HepG2 (cell line): Measurements from ENCODE around the gene PKDREJ. TPM values are rescaled to one million over a fixed set of nuclear protein-coding genes. Genes with fewer than 3 reads are reported as not detected.

Source experiments
- ATAC-seq: fragments of 200-7000 bp; cut with Tn5 transposase; 3 replicates; pipeline ENCODE4 v1.9.1; 2020; ENCODE audit warnings: mild to moderate bottlenecking, moderate library complexity
- Bru-seq: library from RNA; stranded (reverse); fragments of 400-500 nt; gene quantifications from one replicate; lab custom pipeline; 2021; lab: Mats Ljungman, UMichigan
- BruChase-seq, 2 experiments: library from RNA; stranded (reverse); fragments of 400-500 nt; gene quantifications; one replicate each; lab custom pipeline; 2021; lab: Mats Ljungman, UMichigan
- BruUV-seq: library from RNA; stranded (reverse); fragments of 400-500 nt; replicated peaks from 2 replicates; lab custom pipeline; 2021; lab: Mats Ljungman, UMichigan
- CTCF ChIA-PET: fragments of 300-600 bp; formaldehyde crosslinking; extraction: SDS; loops from one replicate; lab custom pipeline; 2021; ENCODE audit warnings: low total read pairs, inconsistent platforms, low intra/inter-chr PET ratio; lab: Yijun Ruan, JAX
- POLR2A ChIA-PET: fragments of 350-600 bp; sonication (Branson Sonifier 250); formaldehyde crosslinking; loops from one replicate; lab custom pipeline; 2020; ENCODE audit warnings: antibody characterized with exemption, inconsistent platforms; lab: Yijun Ruan, JAX
- DNase-seq: peaks from one replicate; pipeline ENCODE4 v3.0.0-alpha.2; 2015; ENCODE audit warnings: low spot score
- FAIRE-seq: peaks from 3 replicates; lab custom pipeline; 2011; peaks lifted over from hg19 to GRCh38; lab: Jason Lieb, UNC
- H2AFZ ChIP-seq: one replicate; pipeline ENCODE4 v1.6.1; 2011; ENCODE audit warnings: low read length, inconsistent platforms
- H3K27ac ChIP-seq: fragments of 300-600 bp; 3 replicates; pipeline ENCODE4 v1.8.0; 2011; ENCODE audit warnings: mixed run types, mild to moderate bottlenecking, mixed read lengths, low read length, inconsistent platforms; ENCODE audit not compliant: insufficient read depth; ENCODE audit errors: extremely low read length
- H3K27me3 ChIP-seq, 2 experiments: fragments of 200-600 bp in 1 of 2; 2 replicates in 1 of 2; 3 replicates in 1 of 2; pipeline versions ENCODE4 v1.6.0 to v1.8.0; 2011; ENCODE audit warnings: low read length in 2 of 2, mild to moderate bottlenecking in 2 of 2, moderate library complexity in 2 of 2, inconsistent platforms in 1 of 2; ENCODE audit not compliant: insufficient read depth in 2 of 2, control insufficient read depth in 1 of 2
- H3K36me3 ChIP-seq, 2 experiments: fragments of 200-600 bp in 1 of 2; replicated peaks in 1 of 2; 2 replicates in 1 of 2; 3 replicates in 1 of 2; pipeline versions ENCODE4 v1.5.1 to v1.8.0; 2011; ENCODE audit warnings: low read length in 2 of 2, inconsistent platforms in 1 of 2; ENCODE audit not compliant: insufficient read depth in 2 of 2, control insufficient read depth in 1 of 2
- H3K4me1 ChIP-seq: 2 replicates; pipeline ENCODE4 v1.5.1; 2012; ENCODE audit warnings: low read length, inconsistent platforms; ENCODE audit not compliant: insufficient read depth
- H3K4me2 ChIP-seq: 2 replicates; pipeline ENCODE4 v1.6.0; 2011; ENCODE audit warnings: low read depth, low read length, inconsistent platforms
- H3K4me3 ChIP-seq, 3 experiments: fragments of 200-600 bp in 1 of 3; sonication (generic), shearing (Covaris generic) in 1 of 3; replicated peaks in 1 of 3; 2 replicates each; pipeline ENCODE4 v1.5.1; 2011 to 2016; ENCODE audit warnings: low read length in 3 of 3, inconsistent platforms in 2 of 3, low read depth in 2 of 3, mild to moderate bottlenecking in 2 of 3, control low read depth in 1 of 3, mixed read lengths in 1 of 3; ENCODE audit not compliant: insufficient read depth in 1 of 3
- H3K79me2 ChIP-seq: one replicate; pipeline ENCODE4 v1.6.1; 2011; ENCODE audit warnings: low read length, inconsistent platforms; ENCODE audit not compliant: insufficient read depth
- H3K9ac ChIP-seq: 2 replicates; pipeline ENCODE4 v1.6.0; 2011; ENCODE audit warnings: mild to moderate bottlenecking, low read depth, low read length, inconsistent platforms; ENCODE audit not compliant: insufficient read depth
- H3K9me3 ChIP-seq: 2 replicates; pipeline ENCODE4 v1.5.1; 2012; ENCODE audit warnings: mild to moderate bottlenecking, low read length
- H4K20me1 ChIP-seq: 2 replicates; pipeline ENCODE4 v1.6.0; 2011; ENCODE audit warnings: inconsistent platforms, mild to moderate bottlenecking, low read length, moderate library complexity; ENCODE audit not compliant: insufficient read depth
- ADNP ChIP-seq: sonication (generic); formaldehyde crosslinking; IDR thresholded peaks from 2 replicates; pipeline ENCODE4 v1.4.0; 2020; ENCODE audit warnings: missing genetic modification reagents
- ARHGAP35 ChIP-seq: sonication (generic); formaldehyde crosslinking; IDR thresholded peaks from 2 replicates; pipeline ENCODE4 v1.9.0; 2022; ENCODE audit warnings: mild to moderate bottlenecking, inconsistent platforms, moderate library complexity, missing genetic modification reagents, borderline replicate concordance
- SP1 ChIP-seq, 2 experiments: fragments of 450-650 bp in 1 of 2; sonication (generic) in 1 of 2; formaldehyde crosslinking in 1 of 2; IDR thresholded peaks; 2 replicates each; pipeline versions ENCODE4 v1.4.0 to v1.6.1; 2016 to 2020; ENCODE audit warnings: missing genetic modification reagents in 1 of 2
- TAF1 ChIP-seq: sonication (generic); formaldehyde crosslinking; IDR thresholded peaks from 2 replicates; pipeline ENCODE4 v1.4.0; 2020; ENCODE audit warnings: missing genetic modification reagents
- TAF15 ChIP-seq: fragments of 200-400 bp; formaldehyde crosslinking; IDR thresholded peaks from one replicate; pipeline ENCODE4 v1.6.1; 2018; ENCODE audit warnings: mild to moderate bottlenecking, low read depth, low read length; ENCODE audit not compliant: poor library complexity, severe bottlenecking
- ZFP1 ChIP-seq: IDR thresholded peaks from 2 replicates; pipeline ENCODE4 v1.6.1; 2016
- ZNF326 ChIP-seq: sonication (generic); formaldehyde crosslinking; IDR thresholded peaks from 2 replicates; pipeline ENCODE4 v1.4.0; 2020; ENCODE audit warnings: missing genetic modification reagents, borderline replicate concordance
- ZNF672 ChIP-seq: sonication (generic); formaldehyde crosslinking; IDR thresholded peaks from 2 replicates; pipeline ENCODE4 v1.8.1; 2022; ENCODE audit warnings: missing genetic modification reagents
- ZNF83 ChIP-seq: sonication (generic); formaldehyde crosslinking; IDR thresholded peaks from 2 replicates; pipeline ENCODE4 v1.4.0; 2020; ENCODE audit warnings: missing genetic modification reagents, mild to moderate bottlenecking, borderline replicate concordance
- WGBS: methylation state at CpG from one replicate; pipeline ENCODE4 v1.1.6; 2017; ENCODE audit warnings: low lambda C conversion rate; 5-methylcytosine and 5-hydroxymethylcytosine counted together
- in situ Hi-C: cut with HindIII; loops from 2 replicates; pipeline ENCODE4 v1.10.0; 2017; ENCODE audit warnings: low pct_unique_long_range_greater_than_20kb; ENCODE audit not compliant: extremely low pct_ligation_motif_present
- intact Hi-C: fragments of 100-400 bp; cut with micrococcal nuclease; formaldehyde crosslinking; loops from one replicate; pipeline ENCODE4 v1.10.0; 2022; ENCODE audit not compliant: unreplicated experiment
- long read RNA-seq, 2 experiments: library from RNA in 1 of 2; library from polyadenylated mRNA in 1 of 2; stranded (forward) in 1 of 2; unstranded in 1 of 2; transcript quantifications; one replicate each; pipeline ENCODE4 v2.0.0, GENCODE V29; 2019 to 2022
- polyA minus RNA-seq, 3 experiments: library from RNA; depleted of rRNA, polyadenylated mRNA; stranded (reverse); fragments of >200 nt; gene quantifications; 2 replicates each; pipeline ENCODE4 v1.2.3, GENCODE V29; 2011; ENCODE audit warnings: low replicate concordance in 1 of 3
- polyA plus RNA-seq, 8 experiments: library from polyadenylated mRNA; depleted of rRNA in 3 of 8; stranded (reverse) in 7 of 8; unstranded in 1 of 8; fragments of >200 nt; fragmentation: Illumina TruSeq in 4 of 8; extraction: Trizol in 4 of 8; gene quantifications; 2 replicates each; pipeline versions ENCODE4 v1.2.1 to v1.2.3, GENCODE V29; 2011 to 2016; ENCODE audit warnings: low read depth in 4 of 8, missing spikeins in 1 of 8, mixed read lengths in 1 of 8; ENCODE audit not compliant: insufficient read depth in 1 of 8
- total RNA-seq, 5 experiments: library from RNA; depleted of rRNA; stranded (reverse); fragments of >200 nt; fragmentation: Illumina TruSeq; extraction: Trizol; gene quantifications; 2 replicates each; pipeline ENCODE4 v1.2.3, GENCODE V29; 2016; ENCODE audit warnings: low read depth in 1 of 5
- TF ChIP-seq, protein P1 (sequence below): sonication (generic); formaldehyde crosslinking; conservative IDR thresholded peaks from 2 replicates; pipeline ENCODE4 v1.4.0; 2020; ENCODE audit warnings: mild to moderate bottlenecking, missing genetic modification reagents, moderate library complexity
- TF ChIP-seq, protein P2 (sequence below): IDR thresholded peaks from 2 replicates; pipeline ENCODE4 v1.6.1; 2016; ENCODE audit warnings: control low read depth

PKDREJ gene, protein sequence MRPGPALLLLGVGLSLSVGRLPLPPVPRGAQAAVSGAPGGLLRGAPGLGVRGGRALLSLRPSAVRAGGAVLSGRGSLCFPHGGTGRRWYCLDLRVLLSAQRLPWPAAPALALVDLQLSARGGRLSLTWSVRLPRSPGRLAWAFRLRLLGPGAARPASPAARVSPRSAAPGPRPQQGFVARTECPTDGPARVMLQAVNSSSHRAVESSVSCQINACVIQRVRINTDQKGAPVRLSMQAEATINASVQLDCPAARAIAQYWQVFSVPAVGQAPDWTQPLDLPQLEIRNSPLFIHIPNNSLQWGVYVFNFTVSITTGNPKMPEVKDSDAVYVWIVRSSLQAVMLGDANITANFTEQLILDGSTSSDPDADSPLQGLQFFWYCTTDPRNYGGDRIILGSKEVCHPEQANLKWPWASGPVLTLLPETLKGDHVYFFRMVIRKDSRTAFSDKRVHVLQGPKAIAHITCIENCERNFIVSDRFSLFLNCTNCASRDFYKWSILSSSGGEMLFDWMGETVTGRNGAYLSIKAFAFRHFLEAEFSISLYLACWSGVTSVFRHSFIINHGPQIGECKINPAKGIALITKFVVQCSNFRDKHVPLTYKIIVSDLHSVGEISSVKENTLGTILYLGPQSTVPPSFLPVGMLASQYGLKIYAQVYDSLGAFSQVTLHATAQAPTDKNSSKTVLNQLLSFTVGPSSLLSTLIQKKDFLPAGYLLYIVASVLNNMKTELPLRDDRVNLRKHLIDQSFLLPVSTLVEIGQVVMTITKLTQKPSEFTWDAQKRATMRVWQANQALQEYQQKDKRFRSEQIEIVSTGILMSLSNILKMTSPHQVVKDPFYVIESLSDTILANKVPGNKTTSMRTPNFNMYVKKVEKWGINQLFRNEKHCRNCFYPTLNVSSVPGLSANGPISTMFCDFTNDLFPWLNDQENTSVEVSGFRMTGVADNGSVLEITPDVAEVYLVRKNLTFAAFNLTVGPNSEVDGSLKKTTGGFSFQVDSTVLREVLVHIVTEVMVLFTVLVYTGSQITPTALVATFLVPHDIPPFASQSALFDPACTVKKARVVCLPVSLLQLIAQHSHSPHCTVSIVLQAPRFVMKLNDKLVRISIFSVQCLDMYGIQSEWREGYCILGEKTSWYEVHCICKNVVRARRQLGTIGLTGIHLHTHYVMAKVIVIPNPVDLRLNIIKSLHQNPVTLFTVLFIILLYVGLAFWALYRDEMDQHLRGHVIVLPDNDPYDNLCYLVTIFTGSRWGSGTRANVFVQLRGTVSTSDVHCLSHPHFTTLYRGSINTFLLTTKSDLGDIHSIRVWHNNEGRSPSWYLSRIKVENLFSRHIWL (N-terminal part only)
- total RNA-seq (2016; rRNA removed; fragmentation: Illumina TruSeq; extraction: Trizol) (not detected in 2 replicates), polyA plus RNA-seq (2011; rRNA removed) (0.01 TPM in 1 of 2 replicates, not detected in the other), polyA minus RNA-seq (2011; rRNA and poly(A)+ RNA removed; ENCODE audit: low replicate concordance) (not detected in 2 replicates), Bru-seq, nascent RNA (percentile 20 among the genes with signal in this experiment), BruChase-seq, experiment 1, labeled RNA remaining after a 6-hour chase (percentile 22 among the genes with signal in this experiment), BruChase-seq, experiment 2, labeled RNA remaining after a 2-hour chase (percentile 18 among the genes with signal in this experiment)
- total RNA-seq (2016; cell fraction: cytosol; rRNA removed; fragmentation: Illumina TruSeq; extraction: Trizol; ENCODE audit: low read depth) = not detected in 2 replicates
- total RNA-seq (2016; cell fraction: insoluble cytoplasmic fraction; rRNA removed; fragmentation: Illumina TruSeq; extraction: Trizol) = not detected in 2 replicates
- total RNA-seq (2016; cell fraction: membrane; rRNA removed; fragmentation: Illumina TruSeq; extraction: Trizol) = not detected in 2 replicates
- total RNA-seq (2016; cell fraction: nucleus; rRNA removed; fragmentation: Illumina TruSeq; extraction: Trizol) = not detected in 2 replicates
- 0.01 TPM in 1 of 2 replicates, not detected in the other for polyA plus RNA-seq (2011; cell fraction: cytosol; rRNA removed)
- polyA plus RNA-seq (2011; cell fraction: nucleus; rRNA removed) = 0.02 TPM in 1 of 2 replicates, not detected in the other
- 0.27 and 0.29 TPM in 2 replicates for polyA plus RNA-seq (2012)
- not detected in 2 replicates for polyA plus RNA-seq (2016; cell fraction: cytosol; fragmentation: Illumina TruSeq; extraction: Trizol; ENCODE audit: low read depth)
- polyA plus RNA-seq (2016; cell fraction: insoluble cytoplasmic fraction; fragmentation: Illumina TruSeq; extraction: Trizol; ENCODE audit: low read depth) = not detected in 2 replicates
- not detected in 2 replicates for polyA plus RNA-seq (2016; cell fraction: membrane; fragmentation: Illumina TruSeq; extraction: Trizol; ENCODE audit: low read depth)
- polyA plus RNA-seq (2016; cell fraction: nucleus; fragmentation: Illumina TruSeq; extraction: Trizol; ENCODE audit: insufficient read depth, low read depth) = not detected in 2 replicates
- polyA minus RNA-seq (2011; cell fraction: cytosol; rRNA and poly(A)+ RNA removed) = not detected in 2 replicates
- polyA minus RNA-seq (2011; cell fraction: nucleus; rRNA and poly(A)+ RNA removed) = not detected in 2 replicates
- long read RNA-seq, experiment 1 = 0 reads
- long read RNA-seq, experiment 2 = 0 reads

DNA sequence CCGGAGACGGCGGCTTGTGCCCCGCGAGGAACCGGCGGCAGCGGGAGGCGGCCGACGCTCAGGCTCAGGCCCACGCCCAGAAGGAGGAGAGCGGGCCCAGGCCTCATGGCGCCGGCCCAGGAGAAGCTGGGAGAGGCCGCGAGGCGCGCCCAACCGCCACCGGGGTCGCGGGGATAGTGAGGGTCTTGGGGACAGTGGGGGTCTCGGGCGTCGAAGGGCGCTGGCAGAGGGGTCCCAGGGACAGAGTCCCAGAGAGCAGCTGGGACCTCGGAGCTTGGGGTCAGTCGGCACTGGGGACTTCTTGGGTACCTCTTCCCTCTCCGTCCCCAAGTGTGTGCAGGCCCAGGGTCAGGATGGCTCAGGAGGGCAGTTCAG lies at the start of gene PKDREJ:
Gene PKDREJ (minus strand): TSS at position 128 of the 375 bp plus-strand sequence. CDS start 21 bp downstream, at position 107.
- Histone ChIP-seq H3K4me1 (peaks cover 26% of the 10 kb centered on the region), H4K20me1 (no peaks in the 10 kb centered on the region), H3K79me2 (peaks cover 3% of the 10 kb centered on the region), H3K36me3 (no peaks in the 10 kb centered on the region), H3K9ac (no peak within 1 kb of the TSS), H3K4me2 (no peak within 1 kb of the TSS), H2AFZ (no peak within 1 kb of the TSS), H3K27ac (no peak within 1 kb of the TSS), H3K9me3 (peaks cover 7% of the 10 kb centered on the region), H3K27me3 (peaks cover 0 to 1% of the 10 kb centered on the region in 2 experiments; a peak in 1 of 5 replicates), H3K4me3 (no peak within 1 kb of the TSS)
- ChIA-PET CTCF (no interaction called here), POLR2A (no interaction called here)
- 95% methylated on average over 28 of the region's 30 CpGs for WGBS
- FAIRE-seq (no peak), DNase-seq (no peak), ATAC-seq (no peak)
- BruUV-seq = no TSS peak
- in situ Hi-C loops = no loop called here
- intact Hi-C loops = no loop called here
- TF ChIP-seq ZNF672 (CRISPR knock-in tag) (no peak), TAF1 (CRISPR knock-in tag) (no peak), ZNF326 (no peak), SP1 (IDR thresholded peaks at IDR 0.05) (no peak), SP1 (CRISPR knock-in tag; IDR thresholded peaks at IDR 0.05) (no peak), ADNP (CRISPR knock-in tag) (no peak), ZFP1 (no peak), ZNF83 (CRISPR knock-in tag) (no peak), TAF15 (no peak), ARHGAP35 (no peak)
- TF ChIP-seq, protein P1, sequence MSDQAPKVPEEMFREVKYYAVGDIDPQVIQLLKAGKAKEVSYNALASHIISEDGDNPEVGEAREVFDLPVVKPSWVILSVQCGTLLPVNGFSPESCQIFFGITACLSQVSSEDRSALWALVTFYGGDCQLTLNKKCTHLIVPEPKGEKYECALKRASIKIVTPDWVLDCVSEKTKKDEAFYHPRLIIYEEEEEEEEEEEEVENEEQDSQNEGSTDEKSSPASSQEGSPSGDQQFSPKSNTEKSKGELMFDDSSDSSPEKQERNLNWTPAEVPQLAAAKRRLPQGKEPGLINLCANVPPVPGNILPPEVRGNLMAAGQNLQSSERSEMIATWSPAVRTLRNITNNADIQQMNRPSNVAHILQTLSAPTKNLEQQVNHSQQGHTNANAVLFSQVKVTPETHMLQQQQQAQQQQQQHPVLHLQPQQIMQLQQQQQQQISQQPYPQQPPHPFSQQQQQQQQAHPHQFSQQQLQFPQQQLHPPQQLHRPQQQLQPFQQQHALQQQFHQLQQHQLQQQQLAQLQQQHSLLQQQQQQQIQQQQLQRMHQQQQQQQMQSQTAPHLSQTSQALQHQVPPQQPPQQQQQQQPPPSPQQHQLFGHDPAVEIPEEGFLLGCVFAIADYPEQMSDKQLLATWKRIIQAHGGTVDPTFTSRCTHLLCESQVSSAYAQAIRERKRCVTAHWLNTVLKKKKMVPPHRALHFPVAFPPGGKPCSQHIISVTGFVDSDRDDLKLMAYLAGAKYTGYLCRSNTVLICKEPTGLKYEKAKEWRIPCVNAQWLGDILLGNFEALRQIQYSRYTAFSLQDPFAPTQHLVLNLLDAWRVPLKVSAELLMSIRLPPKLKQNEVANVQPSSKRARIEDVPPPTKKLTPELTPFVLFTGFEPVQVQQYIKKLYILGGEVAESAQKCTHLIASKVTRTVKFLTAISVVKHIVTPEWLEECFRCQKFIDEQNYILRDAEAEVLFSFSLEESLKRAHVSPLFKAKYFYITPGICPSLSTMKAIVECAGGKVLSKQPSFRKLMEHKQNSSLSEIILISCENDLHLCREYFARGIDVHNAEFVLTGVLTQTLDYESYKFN = no peak
- TF ChIP-seq, protein P2, sequence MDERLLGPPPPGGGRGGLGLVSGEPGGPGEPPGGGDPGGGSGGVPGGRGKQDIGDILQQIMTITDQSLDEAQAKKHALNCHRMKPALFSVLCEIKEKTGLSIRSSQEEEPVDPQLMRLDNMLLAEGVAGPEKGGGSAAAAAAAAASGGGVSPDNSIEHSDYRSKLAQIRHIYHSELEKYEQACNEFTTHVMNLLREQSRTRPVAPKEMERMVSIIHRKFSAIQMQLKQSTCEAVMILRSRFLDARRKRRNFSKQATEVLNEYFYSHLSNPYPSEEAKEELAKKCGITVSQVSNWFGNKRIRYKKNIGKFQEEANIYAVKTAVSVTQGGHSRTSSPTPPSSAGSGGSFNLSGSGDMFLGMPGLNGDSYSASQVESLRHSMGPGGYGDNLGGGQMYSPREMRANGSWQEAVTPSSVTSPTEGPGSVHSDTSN (CRISPR knock-in tag) = no peak
